ENCODE measurements around the gene AOPEP.

DNA sequence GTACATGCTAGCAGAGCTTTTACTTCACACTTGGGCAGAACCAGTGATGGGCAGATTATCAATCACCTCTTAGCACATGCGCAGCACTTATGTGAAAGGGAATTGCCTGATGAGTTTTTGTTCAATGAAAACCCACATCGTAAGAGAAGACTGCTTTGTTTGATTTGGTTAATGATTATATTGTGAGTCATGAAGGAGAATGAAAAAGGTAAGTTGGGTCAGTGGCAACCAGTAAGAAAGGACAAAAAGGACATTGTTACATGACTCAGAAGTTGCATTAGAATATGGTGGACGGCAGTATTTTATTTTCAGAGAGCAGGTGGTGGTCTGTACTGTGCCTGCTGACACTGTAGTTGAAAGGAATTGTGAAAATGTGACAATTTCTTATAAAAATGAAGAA is 127.4 kb downstream of the AOPEP start:
- no peak for TF ChIP-seq CHD4 (IDR thresholded peaks at IDR 0.05; ENCODE audit: insufficient read depth, insufficient replicate concordance, low read depth, low read length, poor library complexity, severe bottlenecking)
- no peak for TF ChIP-seq GABPA (tag; conservative IDR thresholded peaks at IDR 0.05; ENCODE audit: low read depth)
- no peak for TF ChIP-seq FOXJ3 (CRISPR knock-in tag; IDR thresholded peaks at IDR 0.05)
- TF ChIP-seq NR1H2 (CRISPR knock-in tag; IDR thresholded peaks at IDR 0.05) = no peak
- no peak for TF ChIP-seq RAD21 (CRISPR knock-in tag; conservative IDR thresholded peaks at IDR 0.05 in 1 of 2, IDR thresholded peaks at IDR 0.05 in 1 of 2)
- TF ChIP-seq, protein P1, sequence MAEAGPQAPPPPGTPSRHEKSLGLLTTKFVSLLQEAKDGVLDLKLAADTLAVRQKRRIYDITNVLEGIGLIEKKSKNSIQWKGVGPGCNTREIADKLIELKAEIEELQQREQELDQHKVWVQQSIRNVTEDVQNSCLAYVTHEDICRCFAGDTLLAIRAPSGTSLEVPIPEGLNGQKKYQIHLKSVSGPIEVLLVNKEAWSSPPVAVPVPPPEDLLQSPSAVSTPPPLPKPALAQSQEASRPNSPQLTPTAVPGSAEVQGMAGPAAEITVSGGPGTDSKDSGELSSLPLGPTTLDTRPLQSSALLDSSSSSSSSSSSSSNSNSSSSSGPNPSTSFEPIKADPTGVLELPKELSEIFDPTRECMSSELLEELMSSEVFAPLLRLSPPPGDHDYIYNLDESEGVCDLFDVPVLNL (CRISPR knock-in tag; IDR thresholded peaks at IDR 0.05; ENCODE audit: low read depth) = no peak
- no peak for TF ChIP-seq TCF7 (IDR thresholded peaks at IDR 0.05; ENCODE audit: borderline replicate concordance)
- TF ChIP-seq CEBPB (tag; IDR thresholded peaks at IDR 0.05) = no peak

Data from K562 (cell line).